ENCODE results near the gene HSD11B2.

The HSD11B2 gene

DNA sequence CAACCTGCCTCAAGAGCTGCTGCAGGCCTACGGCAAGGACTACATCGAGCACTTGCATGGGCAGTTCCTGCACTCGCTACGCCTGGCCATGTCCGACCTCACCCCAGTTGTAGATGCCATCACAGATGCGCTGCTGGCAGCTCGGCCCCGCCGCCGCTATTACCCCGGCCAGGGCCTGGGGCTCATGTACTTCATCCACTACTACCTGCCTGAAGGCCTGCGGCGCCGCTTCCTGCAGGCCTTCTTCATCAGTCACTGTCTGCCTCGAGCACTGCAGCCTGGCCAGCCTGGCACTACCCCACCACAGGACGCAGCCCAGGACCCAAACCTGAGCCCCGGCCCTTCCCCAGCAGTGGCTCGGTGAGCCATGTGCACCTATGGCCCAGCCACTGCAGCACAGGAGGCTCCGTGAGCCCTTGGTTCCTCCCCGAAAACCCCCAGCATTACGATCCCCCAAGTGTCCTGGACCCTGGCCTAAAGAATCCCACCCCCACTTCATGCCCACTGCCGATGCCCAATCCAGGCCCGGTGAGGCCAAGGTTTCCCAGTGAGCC, 5.8 kb downstream of the HSD11B2 start:
- WGBS (ENCODE audit: insufficient coverage, insufficient read length): no CpG with 5 or more reads among the region's 23 CpGs

DNA sequence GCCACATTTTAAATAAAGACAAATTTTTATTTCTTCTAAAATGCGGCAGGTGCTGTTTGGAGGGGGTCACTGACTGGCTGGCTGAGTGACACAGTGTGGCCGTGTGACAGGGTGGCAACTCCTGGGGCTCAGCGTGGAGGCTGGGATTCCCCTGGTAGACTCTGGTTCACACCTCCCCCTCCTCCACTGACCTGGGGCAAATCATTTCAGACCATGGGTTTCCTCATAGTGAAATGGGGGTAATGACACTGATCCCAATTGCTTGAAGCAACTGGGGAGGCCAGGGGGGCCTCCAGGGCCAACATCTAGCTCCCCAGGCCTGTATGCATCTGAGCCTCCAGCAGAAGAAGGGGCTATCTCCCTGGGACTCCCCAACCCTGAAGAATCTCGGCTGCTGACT, 6.6 kb downstream of the HSD11B2 start:
- WGBS (ENCODE audit: insufficient coverage, insufficient read length): no CpG with 5 or more reads among the region's 4 CpGs
- no peak overlapping the region for H3K4me3 ChIP-seq (ENCODE audit: low read length)
- no peaks in the 10 kb centered on the region for H3K9me3 ChIP-seq (ENCODE audit: control insufficient read depth, insufficient read depth, low read length)
- H3K27ac ChIP-seq (ENCODE audit: low read length): no peak overlapping the region
- no peak for DNase-seq (ENCODE audit: low read depth, low spot score)
- H3K27me3 ChIP-seq (ENCODE audit: control insufficient read depth, insufficient read depth, low read length): no peaks in the 10 kb centered on the region
- peaks cover 9% of the 10 kb centered on the region for H3K36me3 ChIP-seq (ENCODE audit: control insufficient read depth, insufficient read depth, low read length)
- H3K4me1 ChIP-seq (ENCODE audit: control insufficient read depth, insufficient read depth, low read length): 0 out of 2 replicates have a peak, but pooled peaks cover 2% of the 10 kb centered on the region

More for the DNA sequence above, 5.8 kb downstream of the HSD11B2 start:
- Histone ChIP-seq H3K27me3 (ENCODE audit: control insufficient read depth, insufficient read depth, low read length) (no peaks in the 10 kb centered on the region), H3K27ac (ENCODE audit: low read length) (no peak overlapping the region), H3K36me3 (ENCODE audit: control insufficient read depth, insufficient read depth, low read length) (peaks cover 9% of the 10 kb centered on the region), H3K9me3 (ENCODE audit: control insufficient read depth, insufficient read depth, low read length) (no peaks in the 10 kb centered on the region), H3K4me3 (ENCODE audit: low read length) (no peak overlapping the region), H3K4me1 (ENCODE audit: control insufficient read depth, insufficient read depth, low read length) (0 out of 2 replicates have a peak, but pooled peaks cover 2% of the 10 kb centered on the region)
- no peak for DNase-seq (ENCODE audit: low read depth, low spot score)

DNA sequence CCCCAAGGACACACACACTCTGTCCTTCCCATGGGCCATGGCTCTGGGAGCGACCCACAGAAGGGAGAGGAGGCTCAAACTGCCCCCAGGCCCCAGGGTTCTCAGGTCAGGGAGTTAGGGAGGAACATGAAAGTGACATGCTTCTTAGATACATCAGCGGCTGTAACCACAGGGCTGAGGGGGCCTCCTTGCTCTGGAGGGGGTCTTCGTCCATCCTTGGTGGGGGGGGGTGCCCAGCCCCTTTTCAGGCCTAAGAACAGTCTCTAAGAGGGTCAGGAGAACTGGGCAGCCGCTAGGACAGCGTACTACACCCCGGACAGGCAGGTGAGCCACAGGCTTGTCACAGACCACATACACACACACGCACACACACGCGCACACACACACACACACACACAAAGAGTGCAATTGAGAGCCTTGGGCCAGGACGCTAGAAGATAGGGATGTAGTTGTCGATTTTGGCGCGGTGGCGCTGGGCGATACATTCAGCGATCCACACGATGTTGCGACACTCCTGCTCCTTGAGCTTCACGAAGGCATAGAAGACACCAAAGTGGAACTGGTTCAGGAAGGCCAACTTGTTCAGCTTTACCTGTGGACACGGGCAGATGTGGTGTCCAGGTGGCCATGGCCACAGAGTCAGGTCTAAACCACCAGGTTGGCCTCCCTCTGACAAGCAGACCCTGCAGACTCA, 7.3 kb downstream of the HSD11B2 start:
- no peaks in the 10 kb centered on the region for H3K9me3 ChIP-seq (ENCODE audit: control insufficient read depth, insufficient read depth, low read length)
- DNase-seq (ENCODE audit: low read depth, low spot score): no peak
- H3K4me1 ChIP-seq (ENCODE audit: control insufficient read depth, insufficient read depth, low read length): 0 out of 2 replicates have a peak, but pooled peaks cover under 1% of the 10 kb centered on the region
- H3K27me3 ChIP-seq (ENCODE audit: control insufficient read depth, insufficient read depth, low read length): no peaks in the 10 kb centered on the region
- H3K27ac ChIP-seq (ENCODE audit: low read length): no peak overlapping the region
- no CpG with 5 or more reads among the region's 20 CpGs for WGBS (ENCODE audit: insufficient coverage, insufficient read length)
- peaks cover 11% of the 10 kb centered on the region for H3K36me3 ChIP-seq (ENCODE audit: control insufficient read depth, insufficient read depth, low read length)
- H3K4me3 ChIP-seq (ENCODE audit: low read length): no peak overlapping the region

DNA sequence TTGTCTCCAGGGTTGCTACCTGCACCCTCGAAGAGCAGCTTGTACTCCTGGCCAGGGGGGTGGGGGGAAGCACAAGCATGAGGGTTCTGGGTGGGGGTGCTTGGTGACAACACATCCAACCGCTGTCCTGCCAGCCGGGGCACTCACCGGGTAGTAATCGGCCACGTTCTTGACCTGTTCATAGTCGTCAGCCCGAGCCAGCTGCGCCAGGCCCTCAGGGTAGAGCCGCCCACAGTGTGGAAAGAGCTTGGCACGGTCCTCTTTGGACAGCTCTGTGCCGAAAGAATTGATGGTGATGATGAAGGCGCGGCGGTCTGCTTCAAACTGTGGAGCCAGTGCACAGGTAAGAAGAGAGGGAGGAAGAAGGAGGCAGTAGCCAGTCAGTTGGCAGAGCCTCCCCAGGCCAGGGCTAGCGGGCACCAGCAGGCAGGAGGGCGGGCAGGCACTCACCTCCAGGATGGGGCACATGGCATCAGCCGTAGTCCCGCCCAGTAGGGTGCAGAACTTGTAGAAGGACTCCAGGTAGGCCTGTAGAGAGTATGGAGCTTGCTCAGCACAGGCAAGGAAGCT, 8.0 kb downstream of the HSD11B2 start:
- Histone ChIP-seq H3K4me3 (ENCODE audit: low read length) (no peak overlapping the region), H3K27me3 (ENCODE audit: control insufficient read depth, insufficient read depth, low read length) (no peaks in the 10 kb centered on the region), H3K4me1 (ENCODE audit: control insufficient read depth, insufficient read depth, low read length) (0 out of 2 replicates have a peak, but pooled peaks cover under 1% of the 10 kb centered on the region), H3K27ac (ENCODE audit: low read length) (no peak overlapping the region), H3K36me3 (ENCODE audit: control insufficient read depth, insufficient read depth, low read length) (peaks cover 11% of the 10 kb centered on the region), H3K9me3 (ENCODE audit: control insufficient read depth, insufficient read depth, low read length) (no peaks in the 10 kb centered on the region)
- no CpG with 5 or more reads among the region's 19 CpGs for WGBS (ENCODE audit: insufficient coverage, insufficient read length)
- DNase-seq (ENCODE audit: low read depth, low spot score): no peak

DNA sequence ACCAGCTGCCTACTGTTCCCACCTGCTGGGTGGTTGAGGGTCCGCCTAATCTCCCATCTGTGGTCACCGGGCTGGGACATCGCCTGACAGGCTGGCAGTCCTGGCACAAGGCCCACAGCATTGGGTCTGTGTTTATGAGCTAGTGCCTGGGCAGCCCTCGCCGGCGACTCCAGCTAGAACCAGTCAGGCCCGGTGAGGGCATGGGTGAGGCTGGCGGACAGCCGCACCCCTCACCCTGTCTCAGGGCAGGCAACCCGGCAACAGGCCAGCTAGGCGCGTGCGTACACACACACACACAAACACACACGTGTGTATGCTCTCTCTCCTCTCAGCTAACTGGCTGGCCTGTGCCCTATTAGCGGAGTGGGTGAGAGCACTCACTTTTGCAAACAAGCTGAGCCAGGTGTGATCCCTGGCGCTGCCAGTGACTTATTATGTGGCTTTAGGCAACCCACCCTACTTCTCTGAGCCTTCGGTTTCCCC, 10.4 kb downstream of the HSD11B2 start:
- DNase-seq (ENCODE audit: low read depth, low spot score): no peak
- Histone ChIP-seq H3K4me1 (ENCODE audit: control insufficient read depth, insufficient read depth, low read length) (0 out of 2 replicates have a peak, but pooled peaks cover 1% of the 10 kb centered on the region), H3K27me3 (ENCODE audit: control insufficient read depth, insufficient read depth, low read length) (no peaks in the 10 kb centered on the region), H3K27ac (ENCODE audit: low read length) (no peak overlapping the region), H3K36me3 (ENCODE audit: control insufficient read depth, insufficient read depth, low read length) (peaks cover 7% of the 10 kb centered on the region), H3K4me3 (ENCODE audit: low read length) (no peak overlapping the region), H3K9me3 (ENCODE audit: control insufficient read depth, insufficient read depth, low read length) (no peaks in the 10 kb centered on the region)
- WGBS (ENCODE audit: insufficient coverage, insufficient read length): no CpG with 5 or more reads among the region's 17 CpGs

DNA sequence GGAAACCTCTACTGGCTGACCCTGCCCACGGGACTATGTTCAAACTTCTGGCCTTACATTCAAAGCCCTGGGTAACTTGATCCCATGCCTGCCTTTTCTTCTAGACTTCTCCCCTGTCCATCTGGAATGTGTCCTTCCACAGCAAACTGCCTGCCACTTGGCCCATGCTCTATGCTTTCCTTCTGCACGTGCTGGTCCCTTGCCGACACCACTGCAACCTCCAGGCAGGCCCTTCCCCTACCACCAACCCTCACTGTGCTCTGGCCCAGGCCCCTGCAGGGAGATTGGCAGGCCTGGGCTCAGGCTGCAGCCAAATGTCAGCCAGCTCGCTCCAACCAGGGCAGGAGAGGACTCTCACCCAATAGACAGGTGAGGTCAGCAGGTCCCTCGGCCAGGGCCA, 11.0 kb downstream of the HSD11B2 start:
- no peaks in the 10 kb centered on the region for H3K27me3 ChIP-seq (ENCODE audit: control insufficient read depth, insufficient read depth, low read length)
- H3K9me3 ChIP-seq (ENCODE audit: control insufficient read depth, insufficient read depth, low read length): no peaks in the 10 kb centered on the region
- DNase-seq (ENCODE audit: low read depth, low spot score): no peak
- 0 out of 2 replicates have a peak, but pooled peaks cover 1% of the 10 kb centered on the region for H3K4me1 ChIP-seq (ENCODE audit: control insufficient read depth, insufficient read depth, low read length)
- H3K36me3 ChIP-seq (ENCODE audit: control insufficient read depth, insufficient read depth, low read length): peaks cover 7% of the 10 kb centered on the region
- no CpG with 5 or more reads among the region's 5 CpGs for WGBS (ENCODE audit: insufficient coverage, insufficient read length)
- H3K4me3 ChIP-seq (ENCODE audit: low read length): no peak overlapping the region
- H3K27ac ChIP-seq (ENCODE audit: low read length): no peak overlapping the region

DNA sequence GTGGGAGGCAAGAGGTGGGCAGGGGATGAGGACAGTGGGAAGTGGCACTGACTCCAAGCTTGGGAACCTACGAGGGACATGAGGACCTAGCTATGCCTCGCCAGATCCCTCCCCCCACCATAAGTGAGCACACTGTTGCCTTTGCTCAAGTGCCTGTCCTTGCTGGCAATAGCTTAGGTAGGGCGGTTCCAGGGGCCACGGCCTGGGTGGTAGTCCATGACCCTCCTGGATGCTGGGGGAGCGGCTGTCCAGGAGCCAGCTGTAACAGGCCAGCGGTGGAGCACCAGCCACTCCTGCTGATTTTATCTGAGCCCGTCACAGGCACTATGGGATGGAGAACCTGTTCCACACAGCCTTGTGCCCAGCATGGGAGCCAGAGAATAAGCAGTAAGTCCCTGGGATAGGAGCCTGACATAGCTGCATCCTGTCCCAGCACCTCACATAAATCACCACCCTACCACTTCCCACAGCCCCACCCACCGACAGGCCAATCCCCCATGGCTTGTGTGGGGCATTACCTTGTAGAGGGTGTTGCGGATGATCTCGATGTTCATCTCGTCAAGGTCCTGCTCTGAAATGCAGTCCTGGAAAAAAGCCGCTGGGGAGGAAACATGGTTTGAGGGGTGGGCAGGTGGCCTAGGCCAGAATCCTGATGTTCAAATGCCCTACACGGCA, 11.8 kb downstream of the HSD11B2 start:
- Histone ChIP-seq H3K36me3 (ENCODE audit: control insufficient read depth, insufficient read depth, low read length) (peaks cover 7% of the 10 kb centered on the region), H3K4me3 (ENCODE audit: low read length) (no peak overlapping the region), H3K27me3 (ENCODE audit: control insufficient read depth, insufficient read depth, low read length) (no peaks in the 10 kb centered on the region), H3K27ac (ENCODE audit: low read length) (no peak overlapping the region), H3K9me3 (ENCODE audit: control insufficient read depth, insufficient read depth, low read length) (no peaks in the 10 kb centered on the region), H3K4me1 (ENCODE audit: control insufficient read depth, insufficient read depth, low read length) (0 out of 2 replicates have a peak, but pooled peaks cover 1% of the 10 kb centered on the region)
- WGBS (ENCODE audit: insufficient coverage, insufficient read length): no CpG with 5 or more reads among the region's 13 CpGs
- no peak for DNase-seq (ENCODE audit: low read depth, low spot score)

DNA sequence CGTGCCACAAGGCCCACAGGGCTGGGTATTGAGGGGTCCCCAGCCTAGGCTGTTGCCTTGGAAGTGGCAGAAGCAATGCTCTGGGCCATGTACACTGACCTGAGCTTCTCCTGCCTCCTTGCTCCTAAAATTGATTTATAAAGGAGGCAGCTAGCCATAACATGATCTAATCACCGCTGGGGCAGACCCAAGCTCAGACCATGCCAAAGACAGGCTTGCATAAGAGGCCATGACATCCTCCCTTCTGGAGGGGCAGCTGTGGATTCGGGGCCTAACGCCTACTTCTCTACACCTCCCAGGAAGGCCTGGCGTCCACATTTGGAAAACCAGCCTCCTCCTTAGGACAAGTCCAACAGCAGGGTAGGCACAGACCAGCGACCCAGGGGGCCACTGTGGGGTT, 12.3 kb downstream of the HSD11B2 start:
- H3K4me3 ChIP-seq (ENCODE audit: low read length): no peak overlapping the region
- H3K27me3 ChIP-seq (ENCODE audit: control insufficient read depth, insufficient read depth, low read length): no peaks in the 10 kb centered on the region
- no CpG with 5 or more reads among the region's 6 CpGs for WGBS (ENCODE audit: insufficient coverage, insufficient read length)
- H3K9me3 ChIP-seq (ENCODE audit: control insufficient read depth, insufficient read depth, low read length): no peaks in the 10 kb centered on the region
- no peak for DNase-seq (ENCODE audit: low read depth, low spot score)
- H3K36me3 ChIP-seq (ENCODE audit: control insufficient read depth, insufficient read depth, low read length): peaks cover 6% of the 10 kb centered on the region
- 0 out of 2 replicates have a peak, but pooled peaks cover 1% of the 10 kb centered on the region for H3K4me1 ChIP-seq (ENCODE audit: control insufficient read depth, insufficient read depth, low read length)
- H3K27ac ChIP-seq (ENCODE audit: low read length): no peak overlapping the region

DNA sequence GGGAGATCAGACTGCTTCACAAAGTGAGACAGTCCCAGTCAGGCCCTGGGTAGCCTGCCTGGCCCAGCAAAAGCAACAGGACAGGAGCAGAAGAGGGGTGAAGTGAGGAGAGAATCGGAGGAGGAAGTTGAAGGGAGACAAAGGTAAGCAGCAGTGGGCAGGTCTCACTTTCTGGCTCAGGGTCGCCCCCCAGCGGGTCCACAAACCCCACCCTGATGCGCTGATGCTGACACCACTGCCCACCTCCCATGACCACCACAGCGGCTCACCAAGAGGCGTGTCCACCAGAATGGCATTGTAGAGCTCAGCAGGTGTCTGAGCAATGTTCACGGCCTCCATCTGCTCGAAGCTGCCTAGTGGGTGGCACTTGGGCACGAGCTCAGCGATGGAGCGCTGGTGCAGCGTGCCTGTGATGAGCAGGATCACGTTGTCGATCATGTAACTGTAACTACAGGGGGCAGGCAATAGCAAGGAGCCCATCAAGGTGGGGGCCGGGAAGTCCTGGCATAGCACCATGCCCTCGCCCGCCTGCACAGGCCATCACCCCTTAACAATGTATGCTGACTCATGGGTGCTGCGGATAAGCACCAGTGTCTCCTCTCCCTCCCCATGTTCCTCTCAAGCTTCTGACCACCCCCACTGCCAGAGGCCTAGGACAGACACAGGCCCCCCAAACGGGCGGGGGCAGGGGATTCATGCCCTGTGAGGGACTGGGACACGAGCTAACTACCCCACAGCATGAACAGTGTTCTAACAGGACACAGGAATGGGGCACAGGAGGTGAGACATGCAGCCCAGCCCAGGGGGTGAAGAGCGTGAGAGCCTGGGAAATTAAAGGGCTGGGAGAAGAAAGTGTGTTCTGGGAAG, 13.6 kb downstream of the HSD11B2 start:
- Histone ChIP-seq H3K4me1 (ENCODE audit: control insufficient read depth, insufficient read depth, low read length) (0 out of 2 replicates have a peak, but pooled peaks cover 1% of the 10 kb centered on the region), H3K36me3 (ENCODE audit: control insufficient read depth, insufficient read depth, low read length) (peaks cover 2% of the 10 kb centered on the region; the same call in 1 of the 2 replicates), H3K27me3 (ENCODE audit: control insufficient read depth, insufficient read depth, low read length) (no peaks in the 10 kb centered on the region), H3K27ac (ENCODE audit: low read length) (no peak overlapping the region), H3K4me3 (ENCODE audit: low read length) (no peak overlapping the region), H3K9me3 (ENCODE audit: control insufficient read depth, insufficient read depth, low read length) (no peaks in the 10 kb centered on the region)
- DNase-seq (ENCODE audit: low read depth, low spot score): no peak
- no CpG with 5 or more reads among the region's 22 CpGs for WGBS (ENCODE audit: insufficient coverage, insufficient read length)
